PC-9 (cell line): Measurements from ENCODE around the gene SIX4. TPM values are rescaled to one million over a fixed set of nuclear protein-coding genes. Genes with fewer than 3 reads are reported as not detected.

ENCODE experiments used
- BruUV-seq: library from RNA; stranded (reverse); fragments of 400-500 nt; replicated peaks from 2 replicates; lab custom pipeline; 2021; lab: Mats Ljungman, UMichigan
- CTCF ChIA-PET: fragments of 300-600 bp; sonication (Branson Sonifier 250); formaldehyde crosslinking; loops from one replicate; lab custom pipeline; 2022; ENCODE audit warnings: antibody characterized with exemption; lab: Charles Lee
- POLR2A ChIA-PET: fragments of 300-600 bp; sonication (Branson Sonifier 250); formaldehyde crosslinking; loops from one replicate; lab custom pipeline; 2022; ENCODE audit warnings: antibody characterized with exemption; ENCODE audit not compliant: unreplicated experiment; lab: Charles Lee
- DNase-seq, 2 experiments: peaks; one replicate each; pipeline versions ENCODE4 v3.0.0 to v3.0.0-alpha.2; 2015 to 2022; ENCODE audit warnings: mixed read lengths in 1 of 2
- H2AFZ ChIP-seq: fragments of 200-600 bp; sonication (generic); 2 replicates; pipeline ENCODE4 v1.8.1; 2017; ENCODE audit warnings: antibody characterized with exemption
- H3F3A ChIP-seq: fragments of 200-600 bp; sonication (generic); 2 replicates; pipeline ENCODE4 v1.8.1; 2017; ENCODE audit warnings: antibody characterized with exemption, mild to moderate bottlenecking, low read depth; ENCODE audit not compliant: insufficient read depth
- H3K27ac ChIP-seq: fragments of 200-600 bp; sonication (generic); 2 replicates; pipeline ENCODE4 v1.6.1; 2016; ENCODE audit warnings: mixed run types
- H3K27me3 ChIP-seq: fragments of 200-600 bp; sonication (generic); 2 replicates; pipeline ENCODE4 v1.6.1; 2016; ENCODE audit warnings: low read depth, mixed run types; ENCODE audit not compliant: insufficient read depth
- H3K36me3 ChIP-seq: fragments of 200-600 bp; sonication (generic); 2 replicates; pipeline ENCODE4 v1.6.1; 2016; ENCODE audit warnings: low read depth, mixed run types
- H3K4me1 ChIP-seq: fragments of 200-600 bp; sonication (generic); replicated peaks from 2 replicates; pipeline ENCODE4 v1.6.1; 2016; ENCODE audit warnings: mixed run types; ENCODE audit not compliant: insufficient read depth
- H3K4me2 ChIP-seq: fragments of 200-600 bp; sonication (generic); 2 replicates; pipeline ENCODE4 v1.6.1; 2017; ENCODE audit warnings: mixed run types
- H3K4me3 ChIP-seq: fragments of 200-600 bp; sonication (generic); 2 replicates; pipeline ENCODE4 v1.6.1; 2016; ENCODE audit warnings: mixed run types
- H3K79me2 ChIP-seq: fragments of 200-600 bp; sonication (generic); 2 replicates; pipeline ENCODE4 v1.6.1; 2017; ENCODE audit warnings: low read depth, mixed run types
- H3K9me2 ChIP-seq: fragments of 200-600 bp; sonication (generic); 2 replicates; pipeline ENCODE4 v1.8.1; 2017; ENCODE audit warnings: mild to moderate bottlenecking; ENCODE audit not compliant: insufficient read depth
- H3K9me3 ChIP-seq: fragments of 200-600 bp; sonication (generic); 2 replicates; pipeline ENCODE4 v1.8.1; 2016; ENCODE audit warnings: low read depth; ENCODE audit not compliant: insufficient read depth
- H4K20me1 ChIP-seq: fragments of 200-600 bp; sonication (generic); 2 replicates; pipeline ENCODE4 v1.8.1; 2017; ENCODE audit not compliant: insufficient read depth
- EZH2 ChIP-seq: fragments of 200-600 bp; sonication (generic); IDR thresholded peaks from 2 replicates; pipeline ENCODE4 v1.8.0; 2017; ENCODE audit warnings: antibody characterized with exemption, low read depth
- intact Hi-C: fragments of 100-400 bp; cut with micrococcal nuclease; formaldehyde crosslinking; loops from one replicate; pipeline ENCODE4 v1.10.0; 2022; ENCODE audit not compliant: unreplicated experiment
- total RNA-seq: library from RNA; stranded (reverse); gene quantifications from 2 replicates; pipeline ENCODE4 v1.2.3, GENCODE V29; 2021
- TF ChIP-seq, protein P1 (sequence below): fragments of 200-600 bp; sonication (generic); conservative IDR thresholded peaks from 2 replicates; pipeline ENCODE4 v1.6.1; 2017; ENCODE audit warnings: mixed run types, antibody characterized with exemption, mild to moderate bottlenecking, moderate library complexity

Gene SIX4
- total RNA-seq, 1 experiment from 2014 or later = 31.0 TPM

DNA sequence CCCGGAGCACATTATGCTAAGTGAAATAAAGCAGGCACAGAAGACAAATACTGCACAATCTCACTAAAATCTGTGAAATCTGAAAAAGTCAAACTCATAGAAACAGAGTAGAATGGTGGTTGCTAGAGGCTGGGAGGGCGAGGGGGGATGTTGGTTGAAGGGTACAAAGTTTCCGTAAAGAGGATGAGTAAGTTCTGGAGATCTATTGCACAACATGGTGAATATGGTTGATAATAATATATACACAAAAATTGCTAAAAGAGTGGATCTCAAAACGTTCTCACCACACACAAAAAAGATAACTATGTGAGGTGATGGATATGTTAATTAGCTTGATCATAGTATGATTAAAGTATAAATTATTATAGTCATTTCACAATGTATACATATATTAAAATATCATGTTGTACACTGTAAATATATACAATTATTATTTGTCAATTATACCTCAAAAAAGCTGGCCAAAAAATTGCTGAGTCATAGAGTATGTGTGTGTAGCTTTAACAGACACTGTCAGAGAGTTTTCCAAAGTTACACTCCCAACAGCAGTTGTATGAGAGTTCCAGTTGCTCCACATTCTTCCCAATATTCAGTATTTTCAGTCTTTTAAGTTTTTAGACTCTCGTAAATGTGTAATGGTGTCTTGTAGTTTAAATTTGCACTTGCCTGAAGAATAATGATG lies 55.6 kb downstream of the SIX4 start:
- H3K79me2 ChIP-seq = no peaks in the 10 kb centered on the region
- H4K20me1 ChIP-seq = no peaks in the 10 kb centered on the region
- no peak for DNase-seq
- no peaks in the 10 kb centered on the region for H3F3A ChIP-seq
- POLR2A ChIA-PET = interaction anchor here (0.7 kb wide), 1 partner anchor 36 kb away, joined by 5 read pairs; no protein-coding TSS in a partner anchor
- H3K9me2 ChIP-seq = 0 out of 2 replicates have a peak, but pooled peaks cover 5% of the 10 kb centered on the region
- 0 out of 2 replicates have a peak, but pooled peaks cover 10% of the 10 kb centered on the region for H3K9me3 ChIP-seq
- H3K27ac ChIP-seq = no peak overlapping the region
- H3K4me1 ChIP-seq = peaks cover 6% of the 10 kb centered on the region; the same call in 1 of the 2 replicates
- no peak overlapping the region for H3K4me2 ChIP-seq
- CTCF ChIA-PET = no interaction called here
- TF ChIP-seq, protein P1, sequence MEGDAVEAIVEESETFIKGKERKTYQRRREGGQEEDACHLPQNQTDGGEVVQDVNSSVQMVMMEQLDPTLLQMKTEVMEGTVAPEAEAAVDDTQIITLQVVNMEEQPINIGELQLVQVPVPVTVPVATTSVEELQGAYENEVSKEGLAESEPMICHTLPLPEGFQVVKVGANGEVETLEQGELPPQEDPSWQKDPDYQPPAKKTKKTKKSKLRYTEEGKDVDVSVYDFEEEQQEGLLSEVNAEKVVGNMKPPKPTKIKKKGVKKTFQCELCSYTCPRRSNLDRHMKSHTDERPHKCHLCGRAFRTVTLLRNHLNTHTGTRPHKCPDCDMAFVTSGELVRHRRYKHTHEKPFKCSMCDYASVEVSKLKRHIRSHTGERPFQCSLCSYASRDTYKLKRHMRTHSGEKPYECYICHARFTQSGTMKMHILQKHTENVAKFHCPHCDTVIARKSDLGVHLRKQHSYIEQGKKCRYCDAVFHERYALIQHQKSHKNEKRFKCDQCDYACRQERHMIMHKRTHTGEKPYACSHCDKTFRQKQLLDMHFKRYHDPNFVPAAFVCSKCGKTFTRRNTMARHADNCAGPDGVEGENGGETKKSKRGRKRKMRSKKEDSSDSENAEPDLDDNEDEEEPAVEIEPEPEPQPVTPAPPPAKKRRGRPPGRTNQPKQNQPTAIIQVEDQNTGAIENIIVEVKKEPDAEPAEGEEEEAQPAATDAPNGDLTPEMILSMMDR = no peak
- no peak for TF ChIP-seq EZH2
- H3K4me3 ChIP-seq = no peak overlapping the region
- intact Hi-C loops = no loop called here
- BruUV-seq = no TSS peak
- H3K36me3 ChIP-seq = no peaks in the 10 kb centered on the region
- H2AFZ ChIP-seq = no peak overlapping the region
- no peaks in the 10 kb centered on the region for H3K27me3 ChIP-seq

DNA sequence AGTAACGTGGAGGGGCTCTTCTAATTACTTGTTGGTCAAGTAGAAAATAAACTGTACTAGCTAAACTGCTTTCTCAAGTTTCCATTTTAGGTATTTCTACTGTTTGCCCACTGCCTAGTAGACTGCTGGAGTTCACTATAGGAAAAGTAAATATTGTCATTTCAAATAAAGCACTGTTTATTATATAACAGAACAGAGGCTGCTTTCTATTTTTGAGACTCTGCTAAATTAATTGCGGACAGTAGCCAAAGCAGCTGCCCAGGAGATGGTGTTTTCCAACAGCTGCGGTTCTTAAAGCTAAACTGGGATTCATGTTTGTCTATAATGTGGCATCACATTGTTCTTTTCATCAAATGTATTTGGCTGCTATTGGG lies 59.0 kb downstream of the SIX4 start:
- 0 out of 2 replicates have a peak, but pooled peaks cover 5% of the 10 kb centered on the region for H3K9me2 ChIP-seq
- no peaks in the 10 kb centered on the region for H3K27me3 ChIP-seq
- intact Hi-C loops = no loop called here
- no peak overlapping the region for H3K27ac ChIP-seq
- no peak for TF ChIP-seq EZH2
- TF ChIP-seq, protein P1 = no peak
- H3K79me2 ChIP-seq = no peaks in the 10 kb centered on the region
- ChIA-PET CTCF (interaction anchor here (0.6 kb wide), 1 partner anchor 1389 kb away, joined by 12 read pairs; no protein-coding TSS in a partner anchor), POLR2A (interaction anchor here (0.6 kb wide), 1 partner anchor 513 kb away, joined by 8 read pairs; no protein-coding TSS in a partner anchor)
- no peak for DNase-seq
- H2AFZ ChIP-seq = 0 out of 2 replicates have a peak overlapping the region, but pooled peaks have one; percentile 60
- H3F3A ChIP-seq = no peaks in the 10 kb centered on the region
- peaks cover 6% of the 10 kb centered on the region; the same call in 1 of the 2 replicates for H3K4me1 ChIP-seq
- no peaks in the 10 kb centered on the region for H4K20me1 ChIP-seq
- BruUV-seq = no TSS peak
- H3K4me3 ChIP-seq = no peak overlapping the region
- H3K4me2 ChIP-seq = no peak overlapping the region
- 0 out of 2 replicates have a peak, but pooled peaks cover 10% of the 10 kb centered on the region for H3K9me3 ChIP-seq
- no peaks in the 10 kb centered on the region for H3K36me3 ChIP-seq

DNA sequence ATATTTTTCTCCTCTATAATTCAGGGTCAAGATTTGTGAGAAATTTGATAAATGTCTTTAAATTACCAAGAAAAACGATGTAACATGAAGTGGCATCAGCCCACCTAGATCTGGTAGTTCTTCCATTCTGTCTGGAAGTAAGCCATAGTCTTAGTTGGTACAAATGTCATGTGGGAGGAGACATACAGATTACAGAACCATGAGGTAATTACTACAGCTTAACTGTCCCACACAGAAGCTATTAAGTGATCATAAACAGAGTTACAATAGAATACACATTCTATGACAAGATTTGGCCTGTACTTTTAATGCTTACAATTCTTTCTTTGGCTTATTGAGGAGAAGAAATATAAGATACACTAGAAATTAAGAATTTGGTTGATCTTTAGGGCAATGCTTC lies 61.2 kb downstream of the SIX4 start:
- Histone ChIP-seq H3K4me1 (0 out of 2 replicates have a peak, but pooled peaks cover 7% of the 10 kb centered on the region), H3F3A (no peaks in the 10 kb centered on the region), H3K27me3 (no peaks in the 10 kb centered on the region), H3K9me2 (0 out of 2 replicates have a peak, but pooled peaks cover 5% of the 10 kb centered on the region), H3K36me3 (no peaks in the 10 kb centered on the region), H3K27ac (no peak overlapping the region), H2AFZ (no peak overlapping the region), H3K4me2 (no peak overlapping the region), H3K9me3 (no peaks in the 10 kb centered on the region), H3K4me3 (no peak overlapping the region), H3K79me2 (no peaks in the 10 kb centered on the region), H4K20me1 (no peaks in the 10 kb centered on the region)
- BruUV-seq = no TSS peak
- no peak for DNase-seq
- intact Hi-C loops = no loop called here
- POLR2A ChIA-PET = no interaction called here
- no peak for TF ChIP-seq EZH2
- TF ChIP-seq, protein P1 = no peak
- CTCF ChIA-PET = interaction anchor here (0.6 kb wide), 1 partner anchor 389 kb away, joined by 4 read pairs; no protein-coding TSS in a partner anchor
